ENCODE measurements around the gene MFSD1. TPM values are rescaled to one million over a fixed set of nuclear protein-coding genes. Genes with fewer than 3 reads are reported as not detected.
A peak's percentile ranks its signal among the peaks of the same experiment; 100 is the strongest.

The MFSD1 gene
- total and polyA plus RNA-seq, 2 donors (not counting 1 experiment from before 2014, with no cell fraction given), result 103 to 117 TPM

DNA sequence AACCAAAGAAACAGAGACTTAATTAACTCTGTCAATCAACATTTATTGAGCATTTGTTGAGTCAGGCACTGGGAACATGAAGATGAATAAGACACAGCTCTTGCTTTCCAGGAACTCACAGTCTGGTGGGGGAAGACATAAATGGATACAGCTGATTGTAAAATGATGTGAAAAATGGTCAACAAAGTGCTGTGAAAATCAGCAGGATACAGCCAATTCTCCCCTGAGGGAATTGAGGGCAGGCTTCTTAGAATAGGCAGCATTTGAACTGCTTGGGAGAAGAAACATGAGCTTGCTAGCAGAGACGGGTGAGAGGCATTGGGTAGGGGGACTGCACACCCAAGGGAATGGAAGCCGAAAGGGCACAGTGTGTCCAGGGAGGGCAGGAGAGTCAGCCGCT lies 41.1 kb downstream of the MFSD1 start:
- Histone ChIP-seq H3K79me2 (ENCODE audit: control insufficient read depth, insufficient read depth, low read length) (no peaks in the 10 kb centered on the region), H3K9me3 (ENCODE audit: control insufficient read depth, insufficient read depth, low read depth, low read length) (no peaks in the 10 kb centered on the region), H3K4me1 (ENCODE audit: control insufficient read depth, extremely low read depth, insufficient read depth, low read length) (no peaks in the 10 kb centered on the region), H3K9ac (ENCODE audit: insufficient read depth, low read length) (no peak overlapping the region), H2AFZ (ENCODE audit: low read length) (no peak overlapping the region), H3K27me3 (ENCODE audit: control insufficient read depth, insufficient read depth, low read length) (no peaks in the 10 kb centered on the region), H4K20me1 (ENCODE audit: control insufficient read depth, extremely low read depth, insufficient read depth, low read length) (no peaks in the 10 kb centered on the region), H3K27ac (ENCODE audit: insufficient read depth, low read length) (no peak overlapping the region), H3K36me3 (ENCODE audit: control insufficient read depth, insufficient read depth, low read length) (no peaks in the 10 kb centered on the region), H3K4me3 (replicated peaks in 1 of 4; ENCODE audit: control extremely low read depth in 1 of 4, insufficient read depth in 1 of 4, low read depth in 3 of 4, low read length in 4 of 4) (no peak overlapping the region), H3K4me2 (ENCODE audit: extremely low read depth, insufficient read depth, low read length) (no peak overlapping the region)
- no peak for DNase-seq (ENCODE audit: low read depth in 2 of 2)
- TF ChIP-seq, protein P1, sequence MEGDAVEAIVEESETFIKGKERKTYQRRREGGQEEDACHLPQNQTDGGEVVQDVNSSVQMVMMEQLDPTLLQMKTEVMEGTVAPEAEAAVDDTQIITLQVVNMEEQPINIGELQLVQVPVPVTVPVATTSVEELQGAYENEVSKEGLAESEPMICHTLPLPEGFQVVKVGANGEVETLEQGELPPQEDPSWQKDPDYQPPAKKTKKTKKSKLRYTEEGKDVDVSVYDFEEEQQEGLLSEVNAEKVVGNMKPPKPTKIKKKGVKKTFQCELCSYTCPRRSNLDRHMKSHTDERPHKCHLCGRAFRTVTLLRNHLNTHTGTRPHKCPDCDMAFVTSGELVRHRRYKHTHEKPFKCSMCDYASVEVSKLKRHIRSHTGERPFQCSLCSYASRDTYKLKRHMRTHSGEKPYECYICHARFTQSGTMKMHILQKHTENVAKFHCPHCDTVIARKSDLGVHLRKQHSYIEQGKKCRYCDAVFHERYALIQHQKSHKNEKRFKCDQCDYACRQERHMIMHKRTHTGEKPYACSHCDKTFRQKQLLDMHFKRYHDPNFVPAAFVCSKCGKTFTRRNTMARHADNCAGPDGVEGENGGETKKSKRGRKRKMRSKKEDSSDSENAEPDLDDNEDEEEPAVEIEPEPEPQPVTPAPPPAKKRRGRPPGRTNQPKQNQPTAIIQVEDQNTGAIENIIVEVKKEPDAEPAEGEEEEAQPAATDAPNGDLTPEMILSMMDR (conservative IDR thresholded peaks at IDR 0.05 in 1 of 2, IDR thresholded peaks at IDR 0.05 in 1 of 2; ENCODE audit: low read depth in 1 of 2, low read length in 2 of 2), result no peak
- no peak for TF ChIP-seq EZH2 (IDR thresholded peaks at IDR 0.05; ENCODE audit: low read length, missing control alignments)

DNA sequence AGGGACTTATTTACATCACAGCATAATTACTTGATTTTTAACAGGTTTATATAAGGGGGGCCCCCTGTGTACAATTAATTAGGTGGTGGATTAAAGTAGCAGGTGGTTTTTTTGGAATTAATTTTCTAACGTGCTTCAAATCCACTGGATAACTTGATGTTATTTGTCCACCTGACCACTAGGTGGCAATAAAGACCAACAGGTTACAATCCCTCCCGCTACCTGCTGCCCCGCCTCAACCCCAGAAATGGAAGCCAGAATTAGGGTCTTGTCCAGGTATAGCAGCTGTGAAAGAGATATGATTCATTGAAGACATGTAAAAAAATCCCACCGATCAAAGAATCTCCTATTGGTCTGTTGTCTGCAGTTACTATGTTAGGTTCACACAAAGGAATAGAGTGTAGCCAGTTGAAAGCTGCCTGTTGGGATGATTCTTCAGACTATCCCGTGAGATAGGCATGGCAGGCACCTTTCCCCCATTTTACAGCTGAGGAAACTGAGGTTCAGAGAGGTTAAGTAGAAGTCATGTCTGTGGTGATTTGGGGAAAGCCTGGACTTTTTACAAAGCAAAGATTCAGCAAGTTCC lies 44.0 kb downstream of the MFSD1 start:
- DNase-seq (ENCODE audit: low read depth in 2 of 2), result peak; percentile 19 to 29
- no peaks in the 10 kb centered on the region for H3K27me3 ChIP-seq (ENCODE audit: control insufficient read depth, insufficient read depth, low read length)
- H2AFZ ChIP-seq (ENCODE audit: low read length), result no peak overlapping the region
- no peaks in the 10 kb centered on the region for H3K79me2 ChIP-seq (ENCODE audit: control insufficient read depth, insufficient read depth, low read length)
- no peaks in the 10 kb centered on the region for H3K9me3 ChIP-seq (ENCODE audit: control insufficient read depth, insufficient read depth, low read depth, low read length)
- H3K9ac ChIP-seq (ENCODE audit: insufficient read depth, low read length), result no peak overlapping the region
- TF ChIP-seq, protein P1 (conservative IDR thresholded peaks at IDR 0.05 in 1 of 2, IDR thresholded peaks at IDR 0.05 in 1 of 2; ENCODE audit: low read depth in 1 of 2, low read length in 2 of 2), result peak; percentile 57 to 67
- no peak for TF ChIP-seq EZH2 (IDR thresholded peaks at IDR 0.05; ENCODE audit: low read length, missing control alignments)
- no peak overlapping the region for H3K4me2 ChIP-seq (ENCODE audit: extremely low read depth, insufficient read depth, low read length)
- H3K4me3 ChIP-seq (replicated peaks in 1 of 4; ENCODE audit: control extremely low read depth in 1 of 4, insufficient read depth in 1 of 4, low read depth in 3 of 4, low read length in 4 of 4), result no peak overlapping the region
- H3K36me3 ChIP-seq (ENCODE audit: control insufficient read depth, insufficient read depth, low read length), result no peaks in the 10 kb centered on the region
- H3K4me1 ChIP-seq (ENCODE audit: control insufficient read depth, extremely low read depth, insufficient read depth, low read length), result no peaks in the 10 kb centered on the region
- no peaks in the 10 kb centered on the region for H4K20me1 ChIP-seq (ENCODE audit: control insufficient read depth, extremely low read depth, insufficient read depth, low read length)
- no peak overlapping the region for H3K27ac ChIP-seq (ENCODE audit: insufficient read depth, low read length)

DNA sequence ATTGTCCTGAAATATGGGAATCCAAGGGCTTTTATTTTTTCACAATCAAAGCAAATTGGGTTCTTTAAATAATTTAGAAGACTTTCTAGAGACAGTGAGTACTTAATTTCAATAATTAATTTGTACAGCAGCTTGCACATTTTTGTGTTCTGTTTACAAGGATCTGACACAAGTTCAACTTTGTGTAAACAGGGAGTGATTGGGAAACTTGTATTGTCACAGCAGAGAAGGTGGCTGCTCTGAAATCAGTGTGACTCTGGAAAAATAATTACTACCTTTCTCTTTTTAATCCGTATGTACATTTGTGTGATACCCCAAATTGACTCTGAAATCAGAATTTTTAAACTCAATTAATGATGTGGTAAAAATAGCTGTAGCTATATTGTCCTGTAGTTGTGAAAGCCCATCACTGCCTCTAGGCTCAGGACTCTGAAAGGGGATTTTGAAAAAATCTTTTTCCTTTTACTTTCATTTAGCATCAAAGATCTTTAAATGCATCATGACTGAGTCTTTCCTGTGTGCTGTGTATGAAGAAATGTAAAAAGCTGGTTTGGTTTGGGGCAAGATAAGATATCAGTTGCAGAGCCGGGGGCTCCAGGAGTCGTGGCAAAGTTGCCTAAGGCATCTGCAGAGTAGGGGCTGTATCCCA lies 45.1 kb downstream of the MFSD1 start:
- TF ChIP-seq EZH2 (IDR thresholded peaks at IDR 0.05; ENCODE audit: low read length, missing control alignments), result no peak
- TF ChIP-seq, protein P1 (conservative IDR thresholded peaks at IDR 0.05 in 1 of 2, IDR thresholded peaks at IDR 0.05 in 1 of 2; ENCODE audit: low read depth in 1 of 2, low read length in 2 of 2), result no peak
- Histone ChIP-seq H3K27me3 (ENCODE audit: control insufficient read depth, insufficient read depth, low read length) (no peaks in the 10 kb centered on the region), H3K9ac (ENCODE audit: insufficient read depth, low read length) (no peak overlapping the region), H3K27ac (ENCODE audit: insufficient read depth, low read length) (no peak overlapping the region), H3K4me2 (ENCODE audit: extremely low read depth, insufficient read depth, low read length) (no peak overlapping the region), H3K4me1 (ENCODE audit: control insufficient read depth, extremely low read depth, insufficient read depth, low read length) (no peaks in the 10 kb centered on the region), H3K36me3 (ENCODE audit: control insufficient read depth, insufficient read depth, low read length) (no peaks in the 10 kb centered on the region), H2AFZ (ENCODE audit: low read length) (no peak overlapping the region), H4K20me1 (ENCODE audit: control insufficient read depth, extremely low read depth, insufficient read depth, low read length) (no peaks in the 10 kb centered on the region), H3K9me3 (ENCODE audit: control insufficient read depth, insufficient read depth, low read depth, low read length) (no peaks in the 10 kb centered on the region), H3K79me2 (ENCODE audit: control insufficient read depth, insufficient read depth, low read length) (no peaks in the 10 kb centered on the region), H3K4me3 (replicated peaks in 1 of 4; ENCODE audit: control extremely low read depth in 1 of 4, insufficient read depth in 1 of 4, low read depth in 3 of 4, low read length in 4 of 4) (no peak overlapping the region)
- no peak for DNase-seq (ENCODE audit: low read depth in 2 of 2)
